Hippocampal formation (tissue), 2 donors: ENCODE measurements around the gene TTLL7.

ENCODE experiments used
- DNase-seq, 2 donors: peaks; one replicate each; lab custom pipeline; 2025; lab: John Stamatoyannopoulos, UW

Gene TTLL7

DNA sequence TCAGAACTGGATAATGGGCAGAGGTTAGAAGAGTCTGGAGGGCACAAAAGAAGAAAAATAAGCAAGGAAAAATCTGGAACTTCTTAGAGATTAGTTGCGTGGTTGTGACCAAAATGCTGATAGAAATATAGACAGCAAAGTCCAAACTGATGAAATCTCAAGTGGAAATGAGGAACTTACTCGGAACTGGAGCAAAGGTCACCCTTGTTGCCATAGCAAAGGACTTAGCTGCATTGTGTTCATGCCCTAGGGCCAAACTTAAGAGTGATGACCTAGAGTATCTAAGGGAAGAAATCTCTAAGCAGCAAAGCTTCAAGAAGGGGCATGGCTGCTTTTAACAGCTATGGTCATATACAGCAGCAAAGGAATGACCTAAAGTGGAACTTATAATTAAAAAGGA is 180.0 kb downstream of the TTLL7 start:
- DNase-seq: no peak

DNA sequence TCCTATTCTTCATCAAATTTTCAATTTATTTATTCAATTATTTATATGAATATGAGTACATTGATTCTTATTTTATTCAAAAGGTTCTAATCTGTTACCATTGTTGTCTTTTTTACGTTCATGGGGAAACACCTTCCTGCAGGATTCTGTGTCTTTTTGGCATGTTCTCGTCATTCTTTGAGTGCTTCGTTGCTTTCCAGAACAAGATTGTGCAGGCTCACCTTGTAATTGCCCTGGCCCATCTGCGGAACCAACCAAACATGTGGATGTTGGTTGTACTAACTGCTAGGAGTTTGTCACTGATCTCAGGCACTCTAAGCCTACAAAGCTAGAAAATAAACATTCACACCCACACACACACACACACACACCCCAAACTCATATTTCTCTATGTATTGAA is 182.1 kb downstream of the TTLL7 start:
- no peak for DNase-seq

DNA sequence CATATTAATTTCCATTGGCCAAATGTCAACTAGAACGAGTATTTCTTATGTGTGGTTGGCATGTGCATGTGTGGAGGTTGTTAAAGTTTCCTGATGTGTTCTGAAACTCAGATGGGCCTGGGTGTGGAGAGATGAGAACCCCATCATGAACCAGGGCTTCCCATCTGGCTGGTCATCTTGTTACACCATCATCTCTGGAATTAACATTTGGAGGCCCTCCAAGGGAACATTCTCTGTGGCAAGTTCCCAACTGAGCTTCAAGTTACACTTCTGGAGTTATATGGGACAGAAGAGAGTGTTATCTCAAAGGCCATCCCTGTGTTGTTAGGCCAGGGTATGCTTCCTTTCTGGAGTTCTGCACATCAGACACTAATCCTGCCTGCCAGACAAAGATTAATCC is 183.6 kb downstream of the TTLL7 start:
- no peak for DNase-seq
